Measurements from ENCODE around the gene TACC2.

Gene TACC2

GRCh38 chr10:122252805-122253204 is 263.8 kb downstream of the TACC2 start:
- no peak for DNase-seq (ENCODE audit: low read depth)

DNA sequence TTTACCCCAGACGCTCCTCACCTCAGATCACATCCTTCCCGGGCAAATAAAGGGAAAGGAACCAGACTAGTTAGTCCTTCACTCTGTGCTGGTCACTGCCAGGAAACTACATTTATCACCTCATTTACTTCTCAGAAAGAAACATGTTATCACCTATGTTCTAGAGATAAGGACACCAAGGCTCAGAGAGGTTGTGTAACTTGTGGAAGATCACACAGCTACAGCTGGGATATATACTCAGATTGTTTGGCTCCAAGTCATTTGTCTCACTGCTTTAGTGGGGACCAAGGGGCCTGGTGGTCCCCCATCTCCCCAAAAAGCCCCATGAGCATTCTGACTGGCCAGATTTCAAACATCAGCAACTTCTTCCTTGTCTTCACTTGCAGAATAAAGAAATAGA is 264.6 kb downstream of the TACC2 start:
- no peak for DNase-seq (ENCODE audit: low read depth)

DNA sequence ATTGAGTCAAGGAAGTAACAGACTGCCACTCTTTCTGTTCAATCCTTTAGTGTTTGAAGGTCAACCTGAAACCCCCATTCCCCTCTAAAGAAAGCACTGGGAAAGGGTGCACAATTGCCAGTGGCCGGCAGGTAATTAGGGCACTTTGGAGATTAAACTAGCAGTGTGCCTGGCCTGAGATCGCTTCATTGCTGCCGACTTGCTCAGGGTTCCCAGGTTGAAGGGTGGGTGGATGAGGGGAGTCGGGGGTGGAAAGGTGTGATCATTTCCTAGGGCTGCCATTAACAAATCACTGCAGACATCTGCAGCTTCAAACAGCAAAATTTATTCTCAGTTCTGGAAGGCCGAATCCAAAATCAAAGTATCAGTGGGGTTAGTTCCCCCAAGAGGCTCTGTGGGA is 265.9 kb downstream of the TACC2 start:
- no peak for DNase-seq (ENCODE audit: low read depth)

GRCh38 chr10:122255509-122256301 is 266.7 kb downstream of the TACC2 start:
- DNase-seq (ENCODE audit: low read depth), result no peak

GRCh38 chr10:122257041-122257440 is 268.1 kb downstream of the TACC2 start:
- DNase-seq (ENCODE audit: low read depth), result no peak

GRCh38 chr10:122258136-122259074 is 269.4 kb downstream of the TACC2 start:
- no peak for DNase-seq (ENCODE audit: low read depth)

GRCh38 chr10:122259075-122259466 is 270.1 kb downstream of the TACC2 start:
- no peak for DNase-seq (ENCODE audit: low read depth)

GRCh38 chr10:122261584-122261983 is 272.6 kb downstream of the TACC2 start:
- no peak for DNase-seq (ENCODE audit: low read depth)

- no peak for DNase-seq (ENCODE audit: low read depth)
Measured at GRCh38 chr10:122263971-122264370, 275.0 kb downstream of the TACC2 start.

DNA sequence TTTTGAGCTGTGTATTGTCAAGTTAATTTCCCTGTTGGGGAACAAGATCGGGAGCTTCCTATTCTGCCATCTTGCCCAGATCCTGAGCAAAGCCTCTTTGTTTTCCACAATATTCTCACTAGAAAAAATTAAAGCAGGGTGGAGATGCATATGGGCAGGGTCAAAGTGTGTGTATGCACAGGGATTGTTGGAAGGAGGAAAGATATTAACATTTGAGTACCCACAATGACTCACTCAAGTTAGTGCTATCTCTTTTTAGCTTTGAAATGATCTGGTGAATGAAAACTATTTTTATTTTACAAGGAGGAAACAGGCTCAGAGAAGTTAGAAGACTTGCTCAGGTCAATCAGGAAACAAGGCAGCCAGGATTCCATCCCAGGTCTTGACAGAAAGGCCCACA is 275.5 kb downstream of the TACC2 start:
- no peak for DNase-seq (ENCODE audit: low read depth)

GRCh38 chr10:122264931-122265330 is 276.0 kb downstream of the TACC2 start:
- DNase-seq (ENCODE audit: low read depth), result no peak

GRCh38 chr10:122265896-122266295 is 276.9 kb downstream of the TACC2 start:
- no peak for DNase-seq (ENCODE audit: low read depth)

GRCh38 chr10:122267849-122268737 is 279.1 kb downstream of the TACC2 start:
- no peak for DNase-seq (ENCODE audit: low read depth)

- DNase-seq (ENCODE audit: low read depth), result no peak
Measured at GRCh38 chr10:122269059-122269687, 280.2 kb downstream of the TACC2 start.

DNA sequence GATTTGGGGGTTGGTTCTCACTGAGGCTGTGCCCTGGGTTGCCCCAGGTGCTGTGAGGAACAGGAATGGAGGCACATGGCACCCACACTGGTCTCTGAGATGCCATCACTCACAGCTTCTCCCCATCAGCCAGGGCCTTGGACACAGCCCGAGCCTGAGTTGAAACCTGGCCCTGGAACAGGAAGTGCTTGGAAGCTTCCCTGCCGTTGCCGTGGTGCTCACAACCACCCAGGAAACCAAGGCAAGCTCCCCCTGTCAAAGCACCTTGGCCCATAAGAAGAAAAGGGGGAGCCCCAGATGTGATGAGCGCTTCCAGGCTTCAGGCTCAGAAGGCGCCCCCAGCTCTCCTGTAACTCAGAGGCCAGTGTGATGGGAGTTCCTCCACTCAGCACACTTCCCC is 282.1 kb downstream of the TACC2 start, which contains the start of gene BTBD16:
Gene BTBD16, plus strand, starts transcription at position 221 of the 400 bp plus-strand sequence. CDS start 3,786 bp downstream, outside the sequence.
- DNase-seq (ENCODE audit: low read depth), result no peak

DNA sequence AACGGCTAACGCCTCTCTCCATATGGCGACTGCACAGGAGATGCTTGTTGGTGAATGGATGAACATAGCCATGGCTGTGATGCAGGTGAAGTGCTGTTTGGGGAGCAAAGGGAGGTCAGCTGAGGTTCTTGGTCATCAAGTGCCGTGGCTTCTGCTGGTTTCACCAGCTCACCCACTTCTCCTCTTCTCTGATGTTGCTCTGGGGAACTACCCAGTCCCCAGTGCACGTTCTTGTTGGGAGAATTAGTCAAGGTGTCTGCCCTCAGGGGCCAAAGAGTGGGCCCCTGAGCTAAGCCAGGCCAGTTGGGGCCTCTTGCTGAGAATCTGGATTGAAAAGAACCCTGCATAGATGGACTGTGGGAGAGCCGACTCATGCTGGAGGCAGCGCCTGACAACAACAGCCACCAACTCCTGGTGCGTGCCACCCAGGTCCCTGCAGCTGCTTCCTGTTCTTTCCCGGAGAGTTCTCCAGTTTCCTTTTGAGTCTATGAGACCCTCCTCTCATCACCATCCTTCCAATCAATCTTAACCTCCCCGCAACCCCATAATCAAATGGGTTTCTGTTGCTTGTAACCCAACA is 285.1 kb downstream of the TACC2 start:
- DNase-seq (ENCODE audit: low read depth), result no peak

DNA sequence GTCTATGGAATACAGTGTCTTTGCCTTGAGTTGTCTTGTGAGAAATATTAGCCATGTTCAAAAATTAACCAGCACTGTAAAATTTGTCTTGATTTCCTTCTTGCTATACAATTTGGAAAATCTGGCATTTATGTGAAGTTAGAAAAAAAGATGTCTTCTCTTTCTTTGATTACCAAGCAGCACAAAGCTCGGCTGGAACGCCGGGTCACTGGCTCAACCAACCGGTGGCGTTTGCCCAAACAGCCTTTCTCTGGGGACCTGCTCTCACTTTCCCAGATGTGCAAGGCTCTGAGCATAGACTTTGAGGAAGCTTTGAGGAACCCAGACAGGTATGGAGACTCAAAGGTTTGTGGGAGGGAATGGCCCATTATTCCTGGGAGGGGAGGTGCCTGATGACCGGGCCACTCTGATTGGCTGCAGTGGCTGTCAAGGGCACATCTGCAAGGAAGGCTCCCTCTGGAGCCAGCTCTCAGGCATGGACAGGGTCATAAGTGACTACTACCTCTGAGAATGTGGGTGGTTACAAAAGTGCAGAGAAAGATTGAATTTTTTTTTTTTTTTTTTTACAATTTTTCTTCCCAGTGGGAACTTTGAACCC is 287.7 kb downstream of the TACC2 start:
- DNase-seq (ENCODE audit: low read depth), result no peak

- DNase-seq (ENCODE audit: low read depth), result no peak
Measured at GRCh38 chr10:122277526-122278136, 288.7 kb downstream of the TACC2 start.

- DNase-seq (ENCODE audit: low read depth), result no peak
Measured at GRCh38 chr10:122279725-122280141, 290.8 kb downstream of the TACC2 start.

GRCh38 chr10:122280156-122280555 is 291.2 kb downstream of the TACC2 start:
- no peak for DNase-seq (ENCODE audit: low read depth)

Data from T-helper 22 cell (primary cell).